Mucosa of descending colon (tissue), 3 donors: ENCODE data around the gene ADCY1. TPM values are rescaled to one million over a fixed set of nuclear protein-coding genes. Genes with fewer than 3 reads are reported as not detected.

Source experiments
- ATAC-seq: fragments of 200-7000 bp; cut with Tn5 transposase; one replicate; pipeline ENCODE4 v1.9.1; 2020; ENCODE audit warnings: mild to moderate bottlenecking, moderate library complexity
- DNase-seq, 3 donors: peaks; one replicate each; pipeline ENCODE4 v3.0.0-alpha.2; 2020
- H3K36me3 ChIP-seq: fragments of 200-600 bp; one replicate; pipeline ENCODE4 v1.8.0; 2021; ENCODE audit warnings: low read depth, mild to moderate bottlenecking
- H3K4me1 ChIP-seq: fragments of 200-600 bp; one replicate; pipeline ENCODE4 v1.8.0; 2021; ENCODE audit warnings: low read depth, mild to moderate bottlenecking
- H3K4me3 ChIP-seq: fragments of 200-600 bp; one replicate; pipeline ENCODE4 v1.8.0; 2021; ENCODE audit warnings: mild to moderate bottlenecking
- H3K9me3 ChIP-seq: fragments of 200-600 bp; one replicate; pipeline ENCODE4 v1.8.0; 2021; ENCODE audit warnings: mild to moderate bottlenecking
- CTCF ChIP-seq: fragments of 200-600 bp; IDR thresholded peaks from one replicate; pipeline ENCODE4 v1.8.0; 2022; ENCODE audit warnings: antibody characterized with exemption, mild to moderate bottlenecking
- intact Hi-C, 2 donors: fragments of 100-400 bp; cut with DNase I in 1 of 2; cut with micrococcal nuclease in 1 of 2; formaldehyde crosslinking; loops; one replicate each; pipeline versions ENCODE4 v1.11.0 to v1.11.1; 2022; cut with DNase I, micrococcal nuclease
- total RNA-seq, 3 donors: library from RNA; stranded (reverse); fragmentation: NEBNext Ultra II Directional in 2 of 3; extraction: Animal tissue kit (Norgen Biotek cat#: 25700) in 2 of 3; gene quantifications; one replicate each; pipeline versions ENCODE4 v1.2.1 to v1.2.4, GENCODE V29; 2021 to 2023
- donor health status: DM: no; HTN: no; CAD: no; lungs with moderate emphysema.
- donor health status: DM: no; HTN: no; CAD: no.
- donor health status: DM: no; HTN: yes; CAD: no.

Gene ADCY1
- total RNA-seq, 3 donors from 2014 or later = 0.55 to 0.94 (median 0.76) TPM

GRCh38 chr7:45659496-45660139 is 85.5 kb downstream of the ADCY1 start:
- no peak for TF ChIP-seq CTCF
- intact Hi-C loops = no loop called here
- no peak for DNase-seq

GRCh38 chr7:45660201-45660900 is 86.2 kb downstream of the ADCY1 start:
- DNase-seq = no peak

More at GRCh38 chr7:45659496-45660139, 85.5 kb downstream of the ADCY1 start:
- no peaks in the 10 kb centered on the region for H3K36me3 ChIP-seq
- no peaks in the 10 kb centered on the region for H3K4me1 ChIP-seq
- H3K4me3 ChIP-seq = no peak overlapping the region
- ATAC-seq = no peak
- no peaks in the 10 kb centered on the region for H3K9me3 ChIP-seq

GRCh38 chr7:45660901-45661211 is 86.7 kb downstream of the ADCY1 start:
- no peak for ATAC-seq
- H3K4me3 ChIP-seq = no peak overlapping the region
- no peaks in the 10 kb centered on the region for H3K4me1 ChIP-seq
- no peaks in the 10 kb centered on the region for H3K9me3 ChIP-seq
- no peak for DNase-seq
- TF ChIP-seq CTCF = no peak
- intact Hi-C loops = no loop called here
- no peaks in the 10 kb centered on the region for H3K36me3 ChIP-seq

More at GRCh38 chr7:45660201-45660900, 86.2 kb downstream of the ADCY1 start:
- no peak for TF ChIP-seq CTCF
- Histone ChIP-seq H3K4me1 (no peaks in the 10 kb centered on the region), H3K4me3 (no peak overlapping the region), H3K9me3 (no peaks in the 10 kb centered on the region), H3K36me3 (no peaks in the 10 kb centered on the region)
- ATAC-seq = no peak
- intact Hi-C loops = no loop called here

- DNase-seq (no peak), ATAC-seq (no peak)
- Histone ChIP-seq H3K4me3 (no peak overlapping the region), H3K36me3 (no peaks in the 10 kb centered on the region), H3K4me1 (no peaks in the 10 kb centered on the region), H3K9me3 (no peaks in the 10 kb centered on the region)
- intact Hi-C loops = no loop called here
- TF ChIP-seq CTCF = no peak
These were observed 87.3 kb downstream of the ADCY1 start for GRCh38 chr7:45661302-45661995.

- ATAC-seq = no peak
- no peaks in the 10 kb centered on the region for H3K36me3 ChIP-seq
- no peak for DNase-seq
- intact Hi-C loops = no loop called here
- TF ChIP-seq CTCF = no peak
- H3K4me1 ChIP-seq = no peaks in the 10 kb centered on the region
- H3K4me3 ChIP-seq = no peak overlapping the region
- no peaks in the 10 kb centered on the region for H3K9me3 ChIP-seq
These were observed 87.8 kb downstream of the ADCY1 start for GRCh38 chr7:45662018-45662417.
